Adrenal gland (tissue), 5 donors: ENCODE data around the gene ALDH5A1.

Experiments
- CTCF ChIP-seq, 6 experiments: fragments of 450-650 bp in 4 of 6; fragments of 200-600 bp in 2 of 6; sonication (generic) in 1 of 6; IDR thresholded peaks; 1 replicate in 5 of 6; 2 replicates in 1 of 6; pipeline versions ENCODE4 v1.5.1 to v1.8.0; 2016 to 2021; ENCODE audit warnings: antibody characterized with exemption in 6 of 6, mild to moderate bottlenecking in 2 of 6, moderate library complexity in 1 of 6
- POLR2A ChIP-seq, 2 donors: fragments of 450-650 bp; IDR thresholded peaks; one replicate each; pipeline ENCODE4 v1.6.1; 2017; ENCODE audit warnings: antibody characterized with exemption in 2 of 2, mild to moderate bottlenecking in 2 of 2, moderate library complexity in 1 of 2
- donor health status: DM: no; HTN: no; CAD: no.

DNA sequence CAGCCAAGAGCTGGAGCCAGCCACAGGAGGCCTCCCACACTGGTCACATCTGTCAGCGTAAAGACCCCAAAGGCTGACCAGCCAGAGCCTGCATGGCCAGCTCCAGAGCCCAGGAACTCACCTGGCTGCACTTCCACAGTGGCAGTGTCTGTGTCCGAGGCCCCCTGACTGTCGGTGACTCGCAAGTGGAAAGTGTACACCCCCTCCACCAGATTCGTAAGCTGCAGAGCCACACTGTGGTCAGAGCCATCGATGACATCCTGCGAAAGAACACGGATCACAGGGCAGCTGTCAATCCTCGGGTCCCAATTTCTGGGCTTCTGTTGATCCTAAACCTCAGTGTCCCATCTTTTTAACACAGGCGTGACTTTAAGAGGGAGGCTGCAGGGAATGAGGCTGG lies 69.3 kb downstream of the ALDH5A1 start:
- TF ChIP-seq CTCF (IDR thresholded peaks at IDR 0.05) (no peak), POLR2A (IDR thresholded peaks at IDR 0.05) (no peak)
